ENCODE measurements around the gene VRK1. TPM values are rescaled to one million over a fixed set of nuclear protein-coding genes. Genes with fewer than 3 reads are reported as not detected.

Gene VRK1
- total and polyA plus RNA-seq, 2 of the 8 experiments (the other 6 are each of a cell fraction or from before 2014, with no cell fraction given): 24.2 to 64.8 TPM

DNA sequence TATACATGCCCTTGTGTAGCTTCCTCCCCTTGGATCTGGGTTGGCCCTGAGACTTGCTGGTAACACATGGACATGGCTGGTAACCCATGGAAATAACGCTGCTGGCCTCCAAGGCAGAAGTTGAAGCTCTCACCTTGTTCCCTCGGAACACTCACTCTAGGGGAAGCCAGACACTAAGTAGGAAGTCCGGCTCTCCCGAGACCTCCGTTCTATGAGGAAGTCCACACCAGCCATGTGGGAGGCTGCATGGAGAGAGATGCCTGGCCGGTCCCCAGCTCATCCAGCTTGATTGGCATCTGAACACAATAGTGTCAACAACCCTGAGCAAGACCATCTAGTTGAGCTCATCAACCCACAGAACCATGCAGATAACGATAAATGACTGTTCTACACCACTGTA lies 39.7 kb upstream of the VRK1 start (continued):
- TF ChIP-seq, protein P1, sequence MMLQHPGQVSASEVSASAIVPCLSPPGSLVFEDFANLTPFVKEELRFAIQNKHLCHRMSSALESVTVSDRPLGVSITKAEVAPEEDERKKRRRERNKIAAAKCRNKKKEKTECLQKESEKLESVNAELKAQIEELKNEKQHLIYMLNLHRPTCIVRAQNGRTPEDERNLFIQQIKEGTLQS (IDR thresholded peaks at IDR 0.05; ENCODE audit: insufficient read depth, low read depth, low read length): no peak
- TF ChIP-seq CBX5 (IDR thresholded peaks at IDR 0.05; ENCODE audit: low read depth, low read length) (no peak), BCL11A (IDR thresholded peaks at IDR 0.05; ENCODE audit: low read depth in 2 of 2, low read length in 2 of 2) (no peak), EGR1 (IDR thresholded peaks at IDR 0.05; ENCODE audit: borderline replicate concordance, low read depth, low read length) (no peak), MAFK (IDR thresholded peaks at IDR 0.05; ENCODE audit: low read depth, low read length) (no peak), SP1 (IDR thresholded peaks at IDR 0.05; ENCODE audit: low read depth, low read length) (no peak)

Measured in H1 (cell line).